Uterus (tissue), 4 donors: ENCODE data around the gene HSDL2. TPM values are rescaled to one million over a fixed set of nuclear protein-coding genes. Genes with fewer than 3 reads are reported as not detected.

Experiments
- DNase-seq, 2 donors: peaks; one replicate each; pipeline ENCODE4 v3.0.0-alpha.2; 2019 to 2020
- H3K27ac ChIP-seq, 2 donors: fragments of 200-600 bp; sonication (generic); 1 replicate in 1 of 2; 2 replicates in 1 of 2; pipeline ENCODE4 v1.5.1; 2016 to 2018
- H3K27me3 ChIP-seq, 2 donors: fragments of 200-600 bp; sonication (generic); one replicate each; pipeline ENCODE4 v1.5.1; 2018 to 2019; ENCODE audit warnings: control low read depth in 1 of 2
- H3K36me3 ChIP-seq, 2 donors: fragments of 200-600 bp; sonication (generic); one replicate each; pipeline ENCODE4 v1.5.1; 2019; ENCODE audit warnings: control low read depth in 1 of 2
- H3K4me1 ChIP-seq, 2 donors: fragments of 200-600 bp; sonication (generic); one replicate each; pipeline ENCODE4 v1.5.1; 2018 to 2019; ENCODE audit warnings: control low read depth in 1 of 2
- H3K4me3 ChIP-seq, 2 donors: fragments of 200-600 bp; sonication (generic); 1 replicate in 1 of 2; 2 replicates in 1 of 2; pipeline ENCODE4 v1.5.1; 2018 to 2019; ENCODE audit warnings: mild to moderate bottlenecking in 1 of 2
- H3K9me3 ChIP-seq, 2 donors: fragments of 200-600 bp; sonication (generic); one replicate each; pipeline ENCODE4 v1.5.1; 2019; ENCODE audit warnings: control low read depth in 1 of 2
- POLR2A ChIP-seq, 2 donors: fragments of 450-650 bp; IDR thresholded peaks; one replicate each; pipeline ENCODE4 v1.6.1; 2016; ENCODE audit warnings: antibody characterized with exemption in 2 of 2, mild to moderate bottlenecking in 1 of 2, moderate library complexity in 1 of 2
- intact Hi-C: fragments of 100-400 bp; cut with DNase I; formaldehyde crosslinking; loops from one replicate; pipeline ENCODE4 v1.15.1; 2023; ENCODE audit warnings: low total_unique reads
- total RNA-seq, 4 donors: library from RNA; depleted of rRNA in 3 of 4; stranded (reverse); fragments of >200 nt in 3 of 4; gene quantifications; one replicate each; pipeline versions ENCODE4 v1.1.0 to v1.2.4, GENCODE V29; 2014 to 2023
- TF ChIP-seq, protein P1 (sequence below), 4 experiments: fragments of 200-600 bp in 2 of 4; fragments of 450-650 bp in 2 of 4; sonication (generic) in 2 of 4; IDR thresholded peaks; one replicate each; pipeline ENCODE4 v1.5.1; 2016 to 2019; ENCODE audit warnings: antibody characterized with exemption in 4 of 4, mild to moderate bottlenecking in 2 of 4, moderate library complexity in 1 of 4
- donor health status: DM: yes; HTN: yes; CAD: no.

HSDL2 gene
- total RNA-seq, 4 donors from 2014 or later = 12.6 to 55.1 (median 39.1) TPM

DNA sequence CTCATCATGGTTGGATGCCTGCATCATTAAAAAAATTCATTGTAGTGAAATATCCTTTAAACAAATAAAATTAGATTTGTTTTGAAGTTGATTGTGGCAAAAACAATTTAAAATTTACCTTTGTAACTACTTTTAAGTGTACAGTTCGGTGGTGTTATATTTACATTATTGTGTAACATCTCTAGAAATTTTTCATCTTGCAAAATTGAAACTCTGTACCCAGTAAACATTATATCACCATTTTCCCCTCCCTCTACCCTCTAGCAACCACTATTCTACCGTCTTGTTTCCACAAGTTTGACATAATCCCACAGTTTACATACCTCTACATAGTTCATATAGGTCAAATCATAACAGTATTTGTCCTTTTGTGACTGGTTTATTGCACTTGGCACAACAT is 104.7 kb downstream of the HSDL2 start:
- H3K4me3 ChIP-seq = no peak overlapping the region
- intact Hi-C loops = no loop called here
- H3K27ac ChIP-seq = no peak overlapping the region
- TF ChIP-seq, protein P1, sequence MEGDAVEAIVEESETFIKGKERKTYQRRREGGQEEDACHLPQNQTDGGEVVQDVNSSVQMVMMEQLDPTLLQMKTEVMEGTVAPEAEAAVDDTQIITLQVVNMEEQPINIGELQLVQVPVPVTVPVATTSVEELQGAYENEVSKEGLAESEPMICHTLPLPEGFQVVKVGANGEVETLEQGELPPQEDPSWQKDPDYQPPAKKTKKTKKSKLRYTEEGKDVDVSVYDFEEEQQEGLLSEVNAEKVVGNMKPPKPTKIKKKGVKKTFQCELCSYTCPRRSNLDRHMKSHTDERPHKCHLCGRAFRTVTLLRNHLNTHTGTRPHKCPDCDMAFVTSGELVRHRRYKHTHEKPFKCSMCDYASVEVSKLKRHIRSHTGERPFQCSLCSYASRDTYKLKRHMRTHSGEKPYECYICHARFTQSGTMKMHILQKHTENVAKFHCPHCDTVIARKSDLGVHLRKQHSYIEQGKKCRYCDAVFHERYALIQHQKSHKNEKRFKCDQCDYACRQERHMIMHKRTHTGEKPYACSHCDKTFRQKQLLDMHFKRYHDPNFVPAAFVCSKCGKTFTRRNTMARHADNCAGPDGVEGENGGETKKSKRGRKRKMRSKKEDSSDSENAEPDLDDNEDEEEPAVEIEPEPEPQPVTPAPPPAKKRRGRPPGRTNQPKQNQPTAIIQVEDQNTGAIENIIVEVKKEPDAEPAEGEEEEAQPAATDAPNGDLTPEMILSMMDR (IDR thresholded peaks at IDR 0.05) = no peak
- TF ChIP-seq POLR2A (IDR thresholded peaks at IDR 0.05) = no peak
- peaks cover 0 to 14% of the 10 kb centered on the region in 2 donors for H3K4me1 ChIP-seq
- H3K36me3 ChIP-seq = no peaks in the 10 kb centered on the region
- H3K27me3 ChIP-seq = no peaks in the 10 kb centered on the region
- no peak for DNase-seq
- no peaks in the 10 kb centered on the region for H3K9me3 ChIP-seq

DNA sequence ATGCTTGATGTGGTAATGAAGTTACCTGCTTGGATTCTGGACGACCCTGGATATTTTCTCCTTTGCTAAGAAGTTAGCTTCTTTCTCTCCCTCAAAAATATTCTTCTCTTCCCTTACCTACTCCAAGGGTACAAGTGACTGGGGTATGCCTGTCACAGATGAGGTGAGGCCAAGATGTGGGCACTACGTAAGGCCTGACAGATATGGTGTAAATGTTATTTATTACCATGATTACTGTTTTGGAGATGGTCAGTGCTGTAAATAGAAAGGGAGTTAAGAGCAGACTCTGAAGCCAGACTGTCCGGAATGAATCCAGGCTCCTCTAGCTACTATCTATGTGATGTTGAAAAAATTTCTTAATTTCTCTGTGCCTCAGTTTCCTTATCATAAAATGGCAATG is 105.7 kb downstream of the HSDL2 start:
- Histone ChIP-seq H3K36me3 (no peaks in the 10 kb centered on the region), H3K27me3 (no peaks in the 10 kb centered on the region), H3K9me3 (no peaks in the 10 kb centered on the region), H3K4me1 (peaks cover 0 to 14% of the 10 kb centered on the region in 2 donors), H3K27ac (peak overlapping the region in 1 of 2 donors; percentile 73), H3K4me3 (peak overlapping the region; percentile 81 to 99)
- intact Hi-C loops = no loop called here
- DNase-seq = no peak
- TF ChIP-seq POLR2A (IDR thresholded peaks at IDR 0.05) = no peak
- TF ChIP-seq, protein P1 (IDR thresholded peaks at IDR 0.05) = no peak

DNA sequence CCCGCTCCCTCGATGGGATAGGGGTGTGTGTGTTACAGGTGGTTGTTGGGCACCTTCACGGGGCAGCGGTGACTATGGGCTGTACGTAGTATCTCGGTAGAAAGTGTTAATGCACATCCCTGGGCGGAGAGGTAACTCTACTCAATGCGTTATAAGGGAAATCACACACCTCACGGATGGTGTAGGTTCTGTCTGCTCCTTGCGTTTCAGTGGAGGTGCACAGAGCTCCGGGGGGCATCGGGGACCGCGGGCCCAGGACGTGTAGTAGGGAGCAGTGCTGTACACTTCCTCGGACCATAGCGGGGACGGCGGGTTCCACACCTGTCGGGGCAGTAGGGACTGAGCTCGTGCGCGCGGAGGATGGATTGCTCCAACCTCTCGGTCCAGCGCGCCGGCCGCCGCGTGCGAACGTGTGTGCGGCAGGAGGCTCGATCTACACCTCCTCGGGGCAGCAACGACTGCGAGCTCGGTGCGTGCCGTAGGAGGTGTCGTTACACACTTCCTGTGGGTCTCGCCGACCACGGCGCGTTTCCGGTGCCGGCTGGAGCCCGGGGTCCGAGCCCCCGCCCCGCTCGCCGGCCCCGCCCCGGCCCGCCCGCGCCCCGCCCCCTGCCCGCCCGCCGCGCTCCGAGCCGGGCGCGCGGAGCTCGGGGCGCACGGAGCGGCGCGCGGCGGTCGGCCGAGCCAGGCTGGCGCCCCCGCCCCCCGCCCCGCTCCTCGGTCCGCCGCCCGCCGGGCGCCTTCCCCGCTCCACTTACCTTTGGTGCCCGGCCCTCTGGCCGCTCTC is 106.5 kb downstream of the HSDL2 start, which contains the start of gene KIAA1958:
TSS of gene KIAA1958 (plus strand) at position 607 of the 787 bp plus-strand sequence. CDS start 87,254 bp downstream, outside the sequence.
- Histone ChIP-seq H3K4me1 (peaks cover 0 to 14% of the 10 kb centered on the region in 2 donors), H3K36me3 (no peaks in the 10 kb centered on the region), H3K4me3 (peak within 1 kb of the TSS; percentile 81 to 99), H3K9me3 (no peaks in the 10 kb centered on the region), H3K27me3 (no peaks in the 10 kb centered on the region), H3K27ac (peak within 1 kb of the TSS; percentile 88 to 91)
- TF ChIP-seq POLR2A (IDR thresholded peaks at IDR 0.05) = peak in 1 of 2 donors; percentile 58
- TF ChIP-seq, protein P1 (IDR thresholded peaks at IDR 0.05) = no peak
- peak; percentile 74 to 77 for DNase-seq
- intact Hi-C loops = no loop called here

DNA sequence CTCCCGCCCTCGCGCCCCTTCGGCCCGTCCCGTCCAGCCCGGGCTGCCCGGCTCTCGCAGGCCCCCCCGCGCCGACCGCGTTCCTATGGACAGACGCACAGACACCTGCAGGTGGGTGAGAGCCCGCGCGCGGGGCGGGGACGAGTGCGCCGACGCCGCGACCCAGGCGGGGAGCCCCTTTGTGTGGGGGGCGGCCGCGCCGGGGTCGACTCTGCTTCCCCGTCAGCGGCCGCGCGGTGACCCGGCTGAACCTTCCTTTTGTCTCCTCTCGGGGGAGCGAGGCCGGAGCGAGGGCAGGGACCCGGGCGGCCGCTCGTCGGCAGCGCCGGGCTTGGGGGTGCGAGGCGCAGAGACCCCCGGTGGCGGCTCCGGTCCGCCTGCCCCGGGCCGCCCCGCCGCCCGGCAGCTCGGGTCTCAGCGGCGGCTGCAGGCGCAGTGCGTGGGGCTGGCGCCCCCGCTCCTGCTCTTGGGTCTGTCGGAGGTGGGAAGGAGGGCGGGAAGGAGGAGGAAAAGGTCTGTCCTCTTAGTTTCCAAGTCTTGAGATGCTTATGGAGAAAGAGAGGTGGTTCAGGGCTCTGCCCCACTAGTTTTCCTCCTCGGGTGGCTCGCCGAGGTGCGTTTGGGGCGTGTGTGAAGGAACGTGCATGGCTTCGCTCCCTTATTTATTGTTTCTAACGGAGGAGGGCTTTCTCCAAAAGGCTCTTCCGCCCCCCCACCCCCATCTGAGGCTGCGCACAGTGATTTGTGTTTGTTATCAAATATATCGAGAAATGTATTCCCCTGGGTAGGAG is 107.3 kb downstream of the HSDL2 start:
- peak; percentile 52 to 53 for DNase-seq
- Histone ChIP-seq H3K36me3 (no peaks in the 10 kb centered on the region), H3K4me1 (peaks cover 0 to 14% of the 10 kb centered on the region in 2 donors), H3K4me3 (peak overlapping the region; percentile 44 to 99), H3K27ac (peak overlapping the region; percentile 88 to 91), H3K9me3 (no peaks in the 10 kb centered on the region), H3K27me3 (no peaks in the 10 kb centered on the region)
- TF ChIP-seq POLR2A (IDR thresholded peaks at IDR 0.05) = no peak
- TF ChIP-seq, protein P1 (IDR thresholded peaks at IDR 0.05) = peak in 2 of 4 experiments; percentile 6 to 18
- intact Hi-C loops = no loop called here
